Gastrocnemius medialis (tissue), 4 donors: ENCODE measurements around the gene SSBP3. TPM values are rescaled to one million over a fixed set of nuclear protein-coding genes. Genes with fewer than 3 reads are reported as not detected.

Experiments used
- ATAC-seq, 2 donors: fragments of 150-250 bp; one replicate each; pipeline ENCODE4 v1.9.1; 2016
- DNase-seq, 2 donors: peaks; one replicate each; pipeline ENCODE4 v3.0.0-alpha.2; 2019
- H3K27ac ChIP-seq, 4 donors: fragments of 200-600 bp; sonication (generic); 1 replicate in 1 of 4; 2 replicates in 3 of 4; pipeline ENCODE4 v1.5.1; 2016 to 2018; ENCODE audit warnings: mild to moderate bottlenecking in 2 of 4, moderate library complexity in 1 of 4
- H3K27me3 ChIP-seq, 3 donors: fragments of 200-600 bp; sonication (generic) in 2 of 3; 1 replicate in 1 of 3; 2 replicates in 2 of 3; pipeline versions ENCODE4 v1.5.1 to v1.6.0; 2016 to 2019; ENCODE audit warnings: mild to moderate bottlenecking in 1 of 3, moderate library complexity in 1 of 3
- H3K36me3 ChIP-seq, 2 donors: fragments of 200-600 bp; sonication (generic) in 1 of 2; one replicate each; pipeline ENCODE4 v1.5.1; 2017 to 2018
- H3K4me1 ChIP-seq, 2 donors: fragments of 200-600 bp; sonication (generic) in 1 of 2; one replicate each; pipeline ENCODE4 v1.5.1; 2016 to 2017; ENCODE audit warnings: mild to moderate bottlenecking in 2 of 2
- H3K4me3 ChIP-seq, 4 donors: fragments of 200-600 bp; sonication (generic) in 3 of 4; 1 replicate in 1 of 4; 2 replicates in 3 of 4; pipeline ENCODE4 v1.5.1; 2016 to 2019; ENCODE audit warnings: mild to moderate bottlenecking in 2 of 4
- H3K9me3 ChIP-seq, 3 donors: fragments of 200-600 bp; sonication (generic) in 2 of 3; 1 replicate in 1 of 3; 2 replicates in 2 of 3; pipeline ENCODE4 v1.5.1; 2016 to 2019
- CTCF ChIP-seq, 5 experiments: fragments of 450-650 bp in 3 of 5; fragments of 200-600 bp in 2 of 5; sonication (generic) in 2 of 5; IDR thresholded peaks in 4 of 5; conservative IDR thresholded peaks in 1 of 5; 1 replicate in 4 of 5; 2 replicates in 1 of 5; pipeline ENCODE4 v1.5.1; 2016 to 2019; ENCODE audit warnings: antibody characterized with exemption in 5 of 5, mild to moderate bottlenecking in 3 of 5, moderate library complexity in 3 of 5
- POLR2A ChIP-seq, 2 donors: fragments of 450-650 bp; IDR thresholded peaks; one replicate each; pipeline ENCODE4 v1.6.1; 2017; ENCODE audit warnings: antibody characterized with exemption in 2 of 2, mild to moderate bottlenecking in 2 of 2, moderate library complexity in 2 of 2
- in situ Hi-C, 4 donors: fragments of 200-750 bp; cut with MboI; loops; one replicate each; pipeline versions ENCODE4 v1.15.0 to v1.8.0; 2017; ENCODE audit warnings: low sequenced_read_pairs in 4 of 4
- intact Hi-C: fragments of 100-400 bp; cut with DNase I; formaldehyde crosslinking; loops from one replicate; pipeline ENCODE4 v1.15.1; 2023; ENCODE audit warnings: low total_unique reads
- total RNA-seq, 4 donors: library from RNA; depleted of rRNA; stranded (reverse); fragments of >200 nt; gene quantifications; one replicate each; pipeline versions ENCODE4 v1.1.0 to v1.2.3, GENCODE V29; 2016

SSBP3 gene
- total RNA-seq, 4 donors from 2014 or later = 3.6 to 21.0 (median 14.9) TPM

DNA sequence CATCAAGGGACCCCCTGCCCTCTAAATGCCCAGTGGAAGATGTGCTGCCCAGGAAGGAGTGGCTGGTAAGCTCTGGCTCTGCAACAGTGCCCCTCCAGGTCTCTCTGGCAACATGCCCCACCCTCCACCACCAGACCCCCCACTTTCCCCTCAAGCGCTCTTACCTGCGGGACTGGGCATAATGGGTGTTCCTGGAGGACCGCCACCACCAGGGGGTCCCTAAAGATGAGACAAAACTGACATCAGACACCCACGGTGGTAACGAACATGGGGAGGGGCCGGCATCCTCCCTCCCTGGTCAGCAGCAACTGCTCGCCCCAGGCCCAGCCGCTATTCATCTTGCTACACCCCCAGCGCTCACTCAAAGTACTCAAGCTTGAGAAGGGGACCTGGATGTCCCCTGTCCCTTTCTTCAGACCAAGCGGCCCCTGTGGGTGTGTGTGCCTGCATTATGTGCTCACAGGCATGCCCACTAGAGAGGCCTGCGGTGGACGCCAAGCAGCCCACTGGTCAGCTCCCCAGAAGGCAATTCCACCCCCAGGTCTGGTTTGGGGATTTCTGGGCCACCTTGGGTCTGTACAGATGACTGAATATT, 165.4 kb downstream of the SSBP3 start:
- Histone ChIP-seq H3K27ac (no peak overlapping the region), H3K27me3 (no peaks in the 10 kb centered on the region), H3K4me3 (no peak overlapping the region), H3K9me3 (no peaks in the 10 kb centered on the region), H3K4me1 (peaks cover 0 to 5% of the 10 kb centered on the region in 2 donors), H3K36me3 (peaks cover 5 to 34% of the 10 kb centered on the region in 2 donors)
- TF ChIP-seq POLR2A (IDR thresholded peaks at IDR 0.05) (no peak), CTCF (IDR thresholded peaks at IDR 0.05 in 4 of 5, conservative IDR thresholded peaks at IDR 0.05 in 1 of 5) (no peak)
- ATAC-seq (no peak), DNase-seq (no peak)
- in situ Hi-C loops = no loop called here
- intact Hi-C loops = no loop called here

DNA sequence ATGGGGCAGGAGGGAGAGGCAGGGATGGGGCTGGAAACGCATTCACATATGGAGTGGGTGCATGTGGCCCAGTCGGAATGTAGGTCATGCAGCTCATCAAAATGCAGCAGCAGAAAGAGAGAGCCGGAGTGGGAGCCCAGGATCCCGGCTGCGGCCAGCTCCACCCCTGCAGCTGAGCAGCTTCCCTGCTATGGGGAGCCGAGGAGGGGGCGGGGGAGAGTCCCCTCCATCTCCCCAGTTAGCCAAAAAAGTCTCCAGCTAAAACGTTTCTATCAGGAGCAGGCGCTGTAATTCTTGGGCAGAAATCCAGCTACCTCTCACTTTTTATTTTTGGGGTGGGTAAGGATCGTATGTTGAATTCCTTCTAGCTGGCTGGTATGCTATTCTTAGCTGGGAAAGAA, 166.6 kb downstream of the SSBP3 start:
- H3K27ac ChIP-seq = no peak overlapping the region
- intact Hi-C loops = no loop called here

DNA sequence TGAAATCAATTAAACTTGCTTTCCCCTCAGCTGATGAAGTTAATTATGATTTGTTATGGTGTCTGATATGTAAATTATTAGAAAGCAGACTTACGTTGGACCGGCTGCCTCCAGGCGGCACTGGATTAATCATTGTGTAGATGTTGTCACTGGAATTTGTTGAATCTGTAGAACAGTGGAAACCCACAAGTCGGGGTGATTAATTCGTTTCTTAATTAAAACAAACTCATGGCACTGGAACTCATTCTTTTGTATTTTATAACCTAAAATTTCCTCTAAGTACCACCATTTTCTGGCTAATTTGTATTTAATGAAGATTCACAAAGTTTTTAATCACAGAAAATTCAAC, 167.2 kb downstream of the SSBP3 start:
- no peak for ATAC-seq
- no peak overlapping the region for H3K4me3 ChIP-seq
- in situ Hi-C loops (no loop called here), intact Hi-C loops (no loop called here)
- no peak for DNase-seq
- peaks cover 0 to 5% of the 10 kb centered on the region in 2 donors for H3K4me1 ChIP-seq
- peaks cover 5 to 34% of the 10 kb centered on the region in 2 donors for H3K36me3 ChIP-seq
- H3K9me3 ChIP-seq = no peaks in the 10 kb centered on the region
- TF ChIP-seq CTCF (IDR thresholded peaks at IDR 0.05 in 4 of 5, conservative IDR thresholded peaks at IDR 0.05 in 1 of 5) = no peak
- no peak for TF ChIP-seq POLR2A (IDR thresholded peaks at IDR 0.05)
- no peak overlapping the region for H3K27ac ChIP-seq
- H3K27me3 ChIP-seq = no peaks in the 10 kb centered on the region

More for the DNA sequence above, 166.6 kb downstream of the SSBP3 start:
- H3K9me3 ChIP-seq = no peaks in the 10 kb centered on the region
- H3K4me1 ChIP-seq = peaks cover 0 to 5% of the 10 kb centered on the region in 2 donors
- no peak for DNase-seq
- no peak for ATAC-seq
- no peak for TF ChIP-seq POLR2A (IDR thresholded peaks at IDR 0.05)
- no peak for TF ChIP-seq CTCF (IDR thresholded peaks at IDR 0.05 in 4 of 5, conservative IDR thresholded peaks at IDR 0.05 in 1 of 5)
- no peaks in the 10 kb centered on the region for H3K27me3 ChIP-seq
- no peak overlapping the region for H3K4me3 ChIP-seq
- H3K36me3 ChIP-seq = peaks cover 5 to 34% of the 10 kb centered on the region in 2 donors
- in situ Hi-C loops = no loop called here

- H3K4me1 ChIP-seq = peaks cover 0 to 5% of the 10 kb centered on the region in 2 donors
- no peak for ATAC-seq
- H3K27ac ChIP-seq = no peak overlapping the region
- in situ Hi-C loops = no loop called here
- no peaks in the 10 kb centered on the region for H3K27me3 ChIP-seq
- H3K9me3 ChIP-seq = no peaks in the 10 kb centered on the region
- H3K36me3 ChIP-seq = peaks cover 5 to 34% of the 10 kb centered on the region in 2 donors
- intact Hi-C loops = no loop called here
- no peak for TF ChIP-seq POLR2A (IDR thresholded peaks at IDR 0.05)
- TF ChIP-seq CTCF (IDR thresholded peaks at IDR 0.05 in 4 of 5, conservative IDR thresholded peaks at IDR 0.05 in 1 of 5) = no peak
- no peak for DNase-seq
- H3K4me3 ChIP-seq = no peak overlapping the region
Observed at GRCh38 chr1:54238353-54239034, 167.7 kb downstream of the SSBP3 start.
